ENCODE measurements around the gene ARHGAP22.

The ARHGAP22 gene

GRCh38 chr10:48451969-48452878 is 152.6 kb downstream of the ARHGAP22 start:
- no peak for DNase-seq (ENCODE audit: low read depth in 3 of 3)

GRCh38 chr10:48450741-48451466 is 154.0 kb downstream of the ARHGAP22 start:
- DNase-seq (ENCODE audit: low read depth in 3 of 3): no peak

DNA sequence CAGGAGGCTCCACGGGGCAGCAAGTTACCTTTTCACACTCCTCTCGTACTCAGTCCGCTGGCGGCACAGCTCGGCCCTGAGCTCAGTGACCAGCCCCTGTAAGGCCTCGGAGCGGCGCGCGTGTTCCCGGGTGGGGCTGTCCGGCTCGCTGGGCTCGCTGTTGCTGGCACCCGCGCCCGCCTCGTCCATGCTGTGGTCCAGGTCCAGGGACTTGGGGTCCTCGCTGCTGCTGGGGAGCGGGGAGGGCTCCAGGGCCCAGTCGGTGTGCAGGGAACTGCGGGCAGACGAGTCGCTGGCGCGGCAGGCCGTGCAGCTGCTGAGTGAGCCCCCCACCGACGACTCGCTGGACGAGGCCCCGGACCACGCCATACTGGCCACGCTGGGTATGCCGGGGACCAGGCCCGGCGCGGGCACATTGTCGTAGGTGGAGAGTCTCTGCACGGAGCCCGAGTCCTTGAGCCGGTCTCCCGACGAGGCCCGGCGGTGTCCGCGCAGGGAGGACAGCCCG is 154.6 kb downstream of the ARHGAP22 start:
- no peak for DNase-seq (ENCODE audit: low read depth in 3 of 3)

DNA sequence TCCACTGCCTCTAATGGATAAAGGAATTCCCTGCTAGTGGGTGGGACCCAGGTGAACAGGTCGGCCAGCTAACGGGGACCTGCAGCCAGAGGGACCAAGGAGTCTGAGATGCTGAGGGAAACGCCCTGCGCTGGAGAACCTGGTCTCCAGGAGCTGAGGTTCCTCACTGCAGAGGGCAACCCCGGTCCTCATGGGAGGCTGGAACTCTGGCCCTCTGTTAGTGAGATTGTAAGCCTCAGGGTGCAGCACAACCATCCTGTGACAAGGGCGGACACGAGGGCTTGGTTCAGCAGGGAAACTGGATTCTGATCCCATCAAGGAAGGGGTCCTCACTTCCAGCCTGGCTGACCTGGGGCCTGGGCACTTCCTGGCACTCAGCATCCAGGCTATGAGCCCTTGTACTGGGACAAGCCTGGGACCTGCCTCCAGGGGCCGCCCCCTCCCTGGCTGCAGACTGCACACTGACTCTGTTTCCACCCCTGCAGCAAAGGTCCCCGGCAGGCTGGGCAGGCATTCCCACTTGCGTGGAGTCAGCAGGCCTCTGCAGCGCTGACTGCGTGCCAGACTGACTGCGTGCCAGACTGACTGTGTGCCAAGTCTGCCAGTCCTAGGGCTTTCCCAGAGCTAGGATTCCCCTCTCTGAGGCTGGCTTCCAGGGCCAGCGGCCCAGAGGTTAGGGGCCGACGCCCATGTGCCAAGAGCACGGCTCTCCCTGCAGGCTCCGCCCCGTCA is 155.2 kb downstream of the ARHGAP22 start:
- DNase-seq (ENCODE audit: low read depth in 3 of 3): no peak

GRCh38 chr10:48448796-48449195 is 156.1 kb downstream of the ARHGAP22 start:
- DNase-seq (ENCODE audit: low read depth in 3 of 3): no peak

- DNase-seq (ENCODE audit: low read depth in 3 of 3): no peak
Observed at GRCh38 chr10:48447356-48448215, 157.3 kb downstream of the ARHGAP22 start.

GRCh38 chr10:48446785-48447184 is 158.1 kb downstream of the ARHGAP22 start:
- no peak for DNase-seq (ENCODE audit: low read depth in 3 of 3)

DNA sequence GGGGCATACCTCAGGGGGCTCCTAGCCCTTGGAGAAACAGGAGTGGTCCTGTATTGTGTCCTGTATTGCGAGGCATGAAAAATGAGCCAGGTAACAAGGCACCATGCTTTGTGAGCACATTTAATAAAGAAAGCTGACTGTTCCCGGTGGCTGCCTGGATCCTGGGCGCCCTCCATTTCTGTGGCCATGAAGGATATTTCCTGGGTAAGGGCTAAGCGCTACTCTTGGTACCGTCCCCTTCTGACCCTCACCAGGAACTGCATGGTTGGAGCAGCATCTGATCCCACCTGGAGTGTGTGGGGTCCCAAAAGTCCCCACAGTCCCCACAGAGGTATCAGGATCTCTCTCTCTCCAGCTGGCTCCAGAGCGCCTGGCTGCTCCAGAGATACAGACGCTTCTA is 158.9 kb downstream of the ARHGAP22 start:
- DNase-seq (ENCODE audit: low read depth in 3 of 3): no peak

- no peak for DNase-seq (ENCODE audit: low read depth in 3 of 3)
Observed at GRCh38 chr10:48444861-48445841, 159.7 kb downstream of the ARHGAP22 start.

DNA sequence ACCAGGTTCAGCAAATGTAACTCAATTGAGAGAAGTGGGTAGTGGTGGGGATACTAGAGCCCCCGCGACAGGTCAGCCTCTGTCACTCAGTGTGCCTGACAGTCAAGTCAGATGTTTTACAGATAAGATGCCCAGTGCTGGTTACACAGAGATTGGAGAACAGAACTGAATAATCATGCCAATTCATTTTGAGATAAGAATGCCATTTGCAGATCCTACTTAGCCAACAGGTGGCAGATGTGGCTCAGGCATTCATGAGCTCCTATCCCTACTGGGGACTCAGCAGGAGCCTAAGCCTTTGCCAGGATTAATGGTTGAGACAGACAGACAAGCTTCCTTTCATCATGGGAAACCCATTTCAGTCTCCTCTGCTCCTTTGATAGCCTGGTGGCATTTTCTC is 160.6 kb downstream of the ARHGAP22 start:
- no peak for DNase-seq (ENCODE audit: low read depth in 3 of 3)

GRCh38 chr10:48442809-48443177 is 162.1 kb downstream of the ARHGAP22 start:
- DNase-seq (ENCODE audit: low read depth in 3 of 3): no peak

DNA sequence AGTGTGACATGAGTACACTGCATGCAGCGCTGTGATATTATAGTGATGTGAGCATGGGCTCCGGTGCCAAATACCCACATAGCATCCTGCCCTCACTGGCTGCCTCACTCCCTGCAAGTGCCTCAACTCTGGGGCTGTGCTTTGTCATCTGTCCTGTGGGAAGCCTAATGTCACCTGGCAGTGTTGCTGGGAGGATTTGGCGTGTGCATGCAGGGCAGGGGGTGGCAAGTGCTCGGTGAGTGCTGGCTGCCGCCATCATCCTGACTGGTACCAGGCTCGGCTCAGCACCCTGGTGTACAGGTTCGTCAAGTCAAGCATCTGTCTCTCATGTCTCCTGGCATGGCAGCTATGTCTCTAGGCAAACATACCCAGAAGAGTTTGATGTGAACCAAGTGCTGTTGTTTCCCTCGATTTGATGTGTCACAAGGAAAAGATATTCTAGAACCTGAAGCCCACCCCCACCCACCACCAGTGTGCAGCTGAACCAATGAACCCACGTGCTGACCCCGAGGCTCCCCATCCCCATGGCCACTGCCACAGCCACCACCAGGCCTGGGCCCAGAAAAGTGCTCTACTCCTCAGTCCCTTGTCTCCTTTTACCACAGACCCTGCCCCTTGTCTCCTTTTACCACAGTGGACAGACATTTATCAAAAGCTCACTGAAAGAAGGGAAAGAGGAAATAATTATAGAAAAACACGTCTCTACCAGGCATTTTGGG is 162.6 kb downstream of the ARHGAP22 start:
- no peak for DNase-seq (ENCODE audit: low read depth in 3 of 3)

DNA sequence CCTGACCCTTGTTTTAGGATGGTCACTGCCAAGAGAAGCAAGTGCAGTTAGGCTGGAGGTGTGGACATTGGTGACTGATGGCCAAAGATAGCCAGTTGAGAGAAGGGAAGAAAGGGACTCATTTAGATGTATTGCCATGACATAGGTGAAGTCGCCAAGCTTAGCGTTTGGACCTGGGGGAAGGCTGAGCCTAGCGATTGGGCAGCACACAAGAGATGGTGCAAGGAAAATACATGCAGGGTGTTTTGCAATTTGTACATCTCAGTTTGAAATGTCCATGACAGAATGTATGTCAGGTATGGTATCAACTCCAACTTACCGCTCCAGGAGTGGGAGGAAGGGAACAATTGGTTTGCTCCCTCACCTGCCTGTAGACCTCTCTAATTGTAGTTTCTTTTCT is 164.1 kb downstream of the ARHGAP22 start:
- DNase-seq (ENCODE audit: low read depth in 3 of 3): no peak

- DNase-seq (ENCODE audit: low read depth in 3 of 3): no peak
Observed at GRCh38 chr10:48439581-48440041, 165.3 kb downstream of the ARHGAP22 start.

DNA sequence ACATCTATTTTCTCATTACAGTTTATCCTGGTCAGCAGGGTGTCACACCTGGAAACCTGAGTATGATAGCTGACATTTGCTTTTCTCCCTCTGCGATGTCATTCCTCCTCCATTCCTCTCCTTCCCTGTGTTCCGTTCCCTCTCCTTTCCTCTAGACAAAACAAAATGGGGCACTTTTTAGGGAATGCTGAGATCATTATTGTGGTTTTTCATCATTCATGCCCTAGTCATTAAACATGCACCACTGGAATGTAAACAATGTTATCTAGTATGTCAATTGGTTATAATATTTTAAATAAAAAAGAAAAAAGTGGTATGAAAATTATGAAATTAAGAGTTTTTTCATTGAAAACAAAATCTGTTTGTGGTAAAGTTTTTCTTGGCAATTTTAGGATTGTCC is 165.8 kb downstream of the ARHGAP22 start:
- no peak for DNase-seq (ENCODE audit: low read depth in 3 of 3)

GRCh38 chr10:48437546-48437945 is 167.3 kb downstream of the ARHGAP22 start:
- no peak for DNase-seq (ENCODE audit: low read depth in 3 of 3)

DNA sequence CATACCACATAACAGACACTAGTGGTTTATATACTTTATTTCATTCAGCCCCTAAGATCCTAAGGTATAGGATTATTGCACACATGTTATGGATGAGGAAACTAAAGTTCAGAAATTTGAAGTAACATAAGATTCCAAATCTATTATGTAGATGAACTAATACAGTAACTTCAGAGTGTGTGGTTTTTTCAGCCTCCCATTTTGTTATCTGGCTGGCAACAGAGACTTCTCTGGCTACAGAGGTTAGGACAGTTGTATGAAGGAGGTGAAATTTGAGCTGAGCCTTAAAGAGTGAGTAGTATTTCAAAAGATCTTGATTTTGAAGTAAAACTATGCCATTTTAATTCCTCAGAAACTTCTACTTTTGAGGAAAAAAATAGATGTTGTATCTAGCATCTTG is 173.0 kb downstream of the ARHGAP22 start:
- DNase-seq (ENCODE audit: low read depth in 3 of 3): no peak

- DNase-seq (ENCODE audit: low read depth in 3 of 3): no peak
Observed at GRCh38 chr10:48430402-48430993, 174.4 kb downstream of the ARHGAP22 start.

DNA sequence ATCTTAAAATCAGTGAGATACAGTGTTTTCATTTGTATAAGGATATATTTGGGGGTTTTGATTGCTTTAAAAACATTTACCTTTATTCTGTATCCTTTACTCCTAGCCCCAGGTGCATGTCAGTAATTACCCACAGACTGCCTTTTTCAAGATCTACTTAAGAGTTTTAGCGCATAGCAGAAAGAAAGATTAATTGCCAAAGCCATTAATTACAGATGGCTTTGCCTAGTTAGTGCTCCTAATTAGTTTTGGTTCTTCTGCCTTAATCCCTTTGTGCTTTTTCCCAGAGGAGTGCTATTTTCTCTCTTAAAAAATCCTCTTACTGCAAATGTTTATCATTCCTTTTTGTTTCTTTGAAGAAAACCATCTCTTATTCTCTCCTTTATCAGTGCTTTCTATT is 175.6 kb downstream of the ARHGAP22 start:
- DNase-seq (ENCODE audit: low read depth in 3 of 3): no peak
